HEK293T (cell line): Measurements from ENCODE around the gene MIR17HG.
A peak's percentile ranks its signal among the peaks of the same experiment; 100 is the strongest.

ENCODE experiments used
- CTCF ChIA-PET: fragments of 350-600 bp; formaldehyde crosslinking; extraction: SDS; loops from one replicate; lab custom pipeline; 2021; ENCODE audit warnings: antibody characterized with exemption, inconsistent platforms; lab: Yijun Ruan, JAX
- POLR2A ChIA-PET: fragments of 350-600 bp; formaldehyde crosslinking; extraction: SDS; loops from one replicate; lab custom pipeline; 2020; ENCODE audit warnings: antibody characterized with exemption, inconsistent platforms; lab: Yijun Ruan, JAX
- DNase-seq: peaks from one replicate; pipeline ENCODE4 v3.0.0; 2012; ENCODE audit warnings: mixed read lengths; ENCODE audit errors: extremely low spot score
- ARNT ChIP-seq: fragments of 450-650 bp; IDR thresholded peaks from 2 replicates; pipeline ENCODE4 v1.6.1; 2017; ENCODE audit warnings: mild to moderate bottlenecking
- BHLHE40 ChIP-seq: fragments of 450-650 bp; IDR thresholded peaks from 2 replicates; pipeline ENCODE4 v1.6.1; 2016; ENCODE audit warnings: mild to moderate bottlenecking, moderate library complexity, borderline replicate concordance
- CTBP1 ChIP-seq: fragments of 450-650 bp; IDR thresholded peaks from 2 replicates; pipeline ENCODE4 v1.6.1; 2016; ENCODE audit warnings: borderline replicate concordance
- ELF4 ChIP-seq: fragments of 450-650 bp; IDR thresholded peaks from 2 replicates; pipeline ENCODE4 v1.6.1; 2017; ENCODE audit warnings: antibody characterized with exemption
- FOXA1 ChIP-seq: fragments of 450-650 bp; IDR thresholded peaks from 2 replicates; pipeline ENCODE4 v1.6.1; 2016; ENCODE audit warnings: mild to moderate bottlenecking
- FOXK2 ChIP-seq: fragments of 450-650 bp; IDR thresholded peaks from 2 replicates; pipeline ENCODE4 v1.6.1; 2016; ENCODE audit warnings: mild to moderate bottlenecking
- FOXM1 ChIP-seq: fragments of 450-650 bp; IDR thresholded peaks from 2 replicates; pipeline ENCODE4 v1.6.1; 2017; ENCODE audit warnings: mild to moderate bottlenecking, borderline replicate concordance
- HDGF ChIP-seq: fragments of 450-650 bp; IDR thresholded peaks from 2 replicates; pipeline ENCODE4 v1.6.1; 2017; ENCODE audit warnings: antibody characterized with exemption, borderline replicate concordance
- L3MBTL2 ChIP-seq: fragments of 450-650 bp; conservative IDR thresholded peaks from 2 replicates; pipeline ENCODE4 v1.6.1; 2016; ENCODE audit warnings: mild to moderate bottlenecking
- LEF1 ChIP-seq: fragments of 450-650 bp; IDR thresholded peaks from 2 replicates; pipeline ENCODE4 v1.6.1; 2017; ENCODE audit warnings: mild to moderate bottlenecking, borderline replicate concordance
- NFRKB ChIP-seq: fragments of 450-650 bp; IDR thresholded peaks from 2 replicates; pipeline ENCODE4 v1.6.1; 2016; ENCODE audit warnings: mild to moderate bottlenecking, moderate library complexity
- PKNOX1 ChIP-seq: fragments of 450-650 bp; IDR thresholded peaks from 2 replicates; pipeline ENCODE4 v1.6.1; 2016
- SP1 ChIP-seq: fragments of 450-650 bp; IDR thresholded peaks from 2 replicates; pipeline ENCODE4 v1.6.1; 2017
- SUZ12 ChIP-seq: fragments of 450-650 bp; IDR thresholded peaks from 2 replicates; pipeline ENCODE4 v1.6.1; 2016; ENCODE audit warnings: mild to moderate bottlenecking
- TARDBP ChIP-seq: fragments of 450-650 bp; IDR thresholded peaks from 2 replicates; pipeline ENCODE4 v1.6.1; 2016
- ZNF384 ChIP-seq: fragments of 450-650 bp; IDR thresholded peaks from 2 replicates; pipeline ENCODE4 v1.6.1; 2016

MIR17HG gene

DNA sequence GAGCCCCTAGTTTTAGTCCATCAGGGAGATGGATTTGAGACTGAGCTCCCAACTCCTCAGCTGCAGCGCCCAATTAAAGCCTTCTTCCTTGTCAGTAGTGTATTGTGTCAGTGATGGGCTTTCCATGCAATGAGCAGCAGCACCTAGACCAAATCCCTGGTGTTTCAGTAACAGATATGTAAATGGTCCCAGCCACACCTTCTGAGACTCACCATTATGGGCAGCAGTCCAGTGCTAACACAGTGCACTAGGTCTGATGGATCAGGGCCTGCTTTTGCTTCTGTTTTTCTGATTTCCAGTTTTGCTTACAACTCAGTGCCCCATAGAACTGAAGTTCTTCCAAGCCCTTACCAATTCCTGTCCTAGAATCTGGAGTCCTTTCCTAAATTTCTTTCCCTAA lies 41.8 kb upstream of the MIR17HG start:
- ChIA-PET CTCF (no interaction called here), POLR2A (no interaction called here)
- TF ChIP-seq PKNOX1 (no peak), ZNF384 (no peak), L3MBTL2 (no peak), HDGF (no peak), TARDBP (no peak), NFRKB (no peak), ARNT (no peak), LEF1 (no peak), SP1 (no peak), CTBP1 (no peak), FOXM1 (no peak), FOXA1 (no peak), ELF4 (no peak), SUZ12 (no peak), FOXK2 (no peak), BHLHE40 (no peak)
- no peak for DNase-seq

GRCh38 chr13:91307887-91308286 lies 39.6 kb upstream of the MIR17HG start:
- CTCF ChIA-PET = interaction anchor here (0.5 kb wide), 1 partner anchor 75 kb away, joined by 3 read pairs; no protein-coding TSS in a partner anchor
- DNase-seq = no peak
- no peak for TF ChIP-seq BHLHE40
- TF ChIP-seq ARNT = no peak
- no peak for TF ChIP-seq ELF4
- no peak for TF ChIP-seq TARDBP
- TF ChIP-seq CTBP1 = no peak
- no peak for TF ChIP-seq LEF1
- TF ChIP-seq FOXM1 = no peak
- no peak for TF ChIP-seq ZNF384
- TF ChIP-seq SP1 = no peak
- no peak for TF ChIP-seq PKNOX1
- no peak for TF ChIP-seq NFRKB
- POLR2A ChIA-PET = interaction anchor here (1.1 kb wide), 1 partner anchor 39 kb away, joined by 3 read pairs; no protein-coding TSS in a partner anchor

- ChIA-PET POLR2A (interaction anchor here (1.1 kb wide), 1 partner anchor 38 kb away, joined by 3 read pairs; no protein-coding TSS in a partner anchor), CTCF (interaction anchor here (0.5 to 0.6 kb wide), 2 partner anchors 13 to 76 kb away, joined by 3 read pairs; no protein-coding TSS in a partner anchor)
- DNase-seq = peak; percentile 42
- TF ChIP-seq LEF1 (no peak), TARDBP (no peak), ZNF384 (0 out of 2 replicates have a peak, but pooled peaks have one; percentile 21)
These were observed 39.2 kb upstream of the MIR17HG start for GRCh38 chr13:91308299-91308698.

- CTCF ChIA-PET = no interaction called here
- POLR2A ChIA-PET = no interaction called here
- no peak for TF ChIP-seq BHLHE40
- no peak for DNase-seq
These were observed 36.0 kb upstream of the MIR17HG start for GRCh38 chr13:91311491-91311890.

- DNase-seq = no peak
- ChIA-PET POLR2A (interaction anchor here (1.4 kb wide), 1 partner anchor 35 kb away, joined by 4 read pairs; the partner anchor contains the start of gene MIR17HG), CTCF (interaction anchor here (1.0 kb wide), 1 partner anchor 10 kb away, joined by 5 read pairs; no protein-coding TSS in a partner anchor)
- TF ChIP-seq ZNF384 (no peak), ELF4 (no peak), CTBP1 (no peak), TARDBP (no peak), HDGF (no peak), SUZ12 (no peak), L3MBTL2 (no peak), ARNT (no peak), BHLHE40 (no peak), PKNOX1 (no peak), FOXA1 (no peak), FOXK2 (no peak), NFRKB (no peak), LEF1 (no peak), SP1 (no peak), FOXM1 (no peak)
These were observed 35.2 kb upstream of the MIR17HG start for GRCh38 chr13:91312324-91312723.

DNA sequence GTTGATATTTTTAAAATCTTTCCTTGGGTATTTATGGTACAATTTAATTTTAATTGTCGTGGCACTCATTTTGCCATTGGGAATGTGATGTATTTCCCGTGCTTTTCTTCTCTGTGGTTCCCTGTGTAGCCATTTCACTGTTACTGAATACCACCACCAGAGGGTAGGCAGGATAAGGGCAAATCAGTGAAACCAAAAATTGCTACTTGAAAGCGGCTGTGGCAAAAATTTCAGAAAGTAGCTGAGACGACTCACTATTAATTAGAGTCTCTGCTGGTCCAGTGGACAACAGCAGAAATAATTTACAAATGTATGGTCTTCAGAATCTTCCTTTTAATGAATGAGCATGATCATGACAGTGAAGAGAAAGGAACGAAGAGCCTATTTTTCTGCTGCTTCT lies 34.4 kb upstream of the MIR17HG start:
- ChIA-PET POLR2A (interaction anchor here (1.4 kb wide), 1 partner anchor 34 kb away, joined by 4 read pairs; the partner anchor contains the start of gene MIR17HG), CTCF (interaction anchor here (0.6 to 1.5 kb wide), 4 partner anchors 11 to 95 kb away, joined by 3 to 8 read pairs (median 4); no protein-coding TSS in a partner anchor)
- DNase-seq = peak; percentile 64
- TF ChIP-seq FOXM1 = no peak
- TF ChIP-seq LEF1 = no peak
- TF ChIP-seq ZNF384 = no peak
- TF ChIP-seq FOXK2 = no peak
- TF ChIP-seq L3MBTL2 = no peak
- no peak for TF ChIP-seq BHLHE40
- TF ChIP-seq PKNOX1 = no peak
- TF ChIP-seq ARNT = no peak
- TF ChIP-seq ELF4 = no peak
- TF ChIP-seq HDGF = no peak
- TF ChIP-seq FOXA1 = no peak
- TF ChIP-seq NFRKB = no peak
- TF ChIP-seq SP1 = no peak
- TF ChIP-seq TARDBP = no peak
- TF ChIP-seq CTBP1 = no peak
- no peak for TF ChIP-seq SUZ12
